Epithelial cell of prostate (primary cell): ENCODE measurements around the gene ANKRD17.
"Not testable (repeated sequence)": the region's sequence is repeated elsewhere in the genome, so short reads cannot be mapped to it uniquely, and the experiment has no call there.

ENCODE experiments used
- DNase-seq: peaks from one replicate; pipeline ENCODE4 v3.0.0-alpha.2; 2011; ENCODE audit warnings: low read depth, low spot score
- H3K27ac ChIP-seq: fragments of 450-650 bp; 2 replicates; pipeline ENCODE4 v1.5.1; 2017; ENCODE audit warnings: mild to moderate bottlenecking

The ANKRD17 gene

DNA sequence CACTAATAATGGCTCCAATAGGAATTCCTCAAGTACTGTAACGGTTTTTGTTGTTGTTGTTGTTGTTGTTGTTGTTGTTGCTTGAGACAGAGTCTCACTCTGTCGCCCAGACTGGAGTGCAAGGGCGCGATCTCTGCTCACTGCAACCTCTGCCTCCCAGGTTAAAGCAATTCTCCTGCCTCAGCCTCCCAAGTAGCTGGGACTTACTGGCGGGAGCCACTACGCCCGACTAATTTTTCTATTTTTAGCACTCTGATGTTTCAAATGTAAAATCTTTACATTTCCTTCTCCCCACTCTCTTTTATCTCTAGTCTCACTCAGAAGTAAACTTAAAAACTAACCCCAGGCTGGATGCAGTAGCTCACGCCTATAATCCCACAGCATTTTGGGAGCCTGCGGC is 8.0 kb downstream of the ANKRD17 start:
- H3K27ac ChIP-seq, result no peak overlapping the region
- DNase-seq, result no peak

DNA sequence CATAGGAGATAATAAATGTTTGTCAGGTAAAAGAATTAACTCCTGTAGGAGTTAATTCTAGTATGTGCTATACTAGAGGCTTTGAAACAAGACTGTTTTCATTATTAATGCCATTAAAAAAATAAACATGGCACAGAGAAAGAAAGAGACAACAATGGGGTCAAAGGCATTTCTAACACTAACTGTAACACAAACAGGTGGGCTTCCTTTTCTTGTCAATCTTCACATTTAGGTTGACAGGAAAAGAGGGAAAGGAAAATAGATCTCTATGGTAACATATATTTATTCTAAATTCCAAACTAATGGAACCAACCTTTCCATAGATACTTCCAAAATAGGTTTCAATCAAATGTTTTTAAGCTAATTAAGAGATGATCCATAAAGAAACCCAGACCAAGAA is 9.8 kb downstream of the ANKRD17 start:
- DNase-seq, result no peak
- H3K27ac ChIP-seq, result no peak overlapping the region

DNA sequence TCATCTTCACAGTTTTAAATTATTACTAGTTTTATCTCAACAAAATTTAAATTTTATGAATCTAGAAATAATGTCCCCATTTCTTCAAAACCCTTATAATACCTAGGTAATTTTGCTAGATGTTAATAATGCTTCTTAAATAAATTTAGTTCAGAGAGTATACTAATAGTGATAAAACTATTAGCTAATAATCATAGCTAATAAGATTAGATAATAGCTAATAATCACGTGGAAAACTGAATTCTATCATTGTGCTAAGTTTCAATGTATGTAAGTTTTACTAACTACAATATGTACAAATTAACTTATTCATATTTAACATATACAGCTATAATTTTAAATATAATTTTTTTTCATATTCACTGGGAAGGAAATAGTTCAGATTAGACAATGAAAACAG is 10.2 kb downstream of the ANKRD17 start:
- DNase-seq, result no peak
- H3K27ac ChIP-seq, result no peak overlapping the region

DNA sequence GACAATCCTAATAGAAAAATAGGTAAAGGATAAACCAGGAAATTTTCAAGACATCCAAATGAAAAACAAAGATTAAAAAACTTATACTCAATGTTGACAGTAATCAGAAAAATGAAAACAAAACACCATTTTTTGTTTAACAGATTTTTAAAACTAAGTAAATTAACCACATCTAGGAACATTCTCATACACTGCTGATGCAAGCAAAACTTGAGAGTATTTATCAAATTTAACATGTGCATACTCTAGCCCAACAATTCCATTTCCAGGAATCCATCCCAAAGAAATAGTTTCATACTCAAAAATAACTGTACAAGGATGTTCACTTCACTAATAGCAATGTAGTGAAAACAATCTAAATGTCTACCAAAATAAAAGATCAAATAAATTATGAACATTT is 11.5 kb downstream of the ANKRD17 start:
- no peak for DNase-seq
- H3K27ac ChIP-seq, result no peak overlapping the region

DNA sequence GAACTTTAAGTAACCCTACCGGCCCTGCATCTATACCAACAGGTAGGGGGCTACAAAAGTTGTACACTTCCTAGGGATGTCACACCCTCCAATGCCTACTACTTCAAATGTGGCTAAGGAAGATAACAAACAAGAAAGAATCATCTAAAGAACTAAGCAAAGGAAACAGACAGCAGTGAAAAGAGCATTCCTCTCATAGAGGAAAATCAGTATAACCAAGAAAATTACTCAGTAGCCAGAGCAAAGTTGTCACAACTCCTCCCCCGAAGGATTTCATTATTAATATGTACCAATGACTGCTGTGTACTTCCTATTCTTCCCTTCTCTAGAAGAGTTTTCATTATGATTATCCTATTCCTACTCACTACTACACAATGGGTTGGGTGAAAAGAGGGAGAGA is 12.6 kb downstream of the ANKRD17 start:
- H3K27ac ChIP-seq, result no peak overlapping the region
- DNase-seq, result no peak

DNA sequence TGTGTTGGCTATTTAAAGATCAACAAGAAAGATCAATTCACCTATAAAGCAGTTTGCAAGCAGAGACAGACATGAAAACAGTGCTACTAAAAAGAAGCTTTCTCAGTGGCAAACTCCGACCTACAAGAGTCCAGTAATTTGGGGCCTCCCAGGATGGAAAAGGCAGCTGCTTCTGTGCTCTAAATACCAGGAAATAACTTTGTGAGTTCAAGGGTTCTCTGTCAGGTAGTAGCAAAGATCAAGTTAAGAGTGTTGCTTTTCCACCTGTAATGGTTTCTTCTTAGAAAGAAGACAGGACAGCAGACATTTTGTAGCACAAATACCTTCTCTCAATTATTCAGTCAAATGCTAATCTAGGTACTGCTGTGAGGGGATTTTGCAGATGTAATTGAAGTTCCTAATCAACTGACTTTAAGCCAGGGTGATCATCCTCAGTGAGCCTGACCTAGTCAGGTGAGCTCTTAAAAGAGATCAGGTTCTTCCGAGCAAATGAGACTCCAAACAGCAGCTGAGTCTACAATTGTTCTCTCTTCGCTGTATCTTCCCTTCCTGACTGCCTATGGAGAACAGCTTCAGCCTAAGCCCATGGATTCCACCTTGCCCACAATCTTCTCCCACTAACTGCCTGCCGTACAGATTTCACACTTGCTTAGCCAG is 13.5 kb downstream of the ANKRD17 start:
- no peak for DNase-seq
- H3K27ac ChIP-seq, result no peak overlapping the region

DNA sequence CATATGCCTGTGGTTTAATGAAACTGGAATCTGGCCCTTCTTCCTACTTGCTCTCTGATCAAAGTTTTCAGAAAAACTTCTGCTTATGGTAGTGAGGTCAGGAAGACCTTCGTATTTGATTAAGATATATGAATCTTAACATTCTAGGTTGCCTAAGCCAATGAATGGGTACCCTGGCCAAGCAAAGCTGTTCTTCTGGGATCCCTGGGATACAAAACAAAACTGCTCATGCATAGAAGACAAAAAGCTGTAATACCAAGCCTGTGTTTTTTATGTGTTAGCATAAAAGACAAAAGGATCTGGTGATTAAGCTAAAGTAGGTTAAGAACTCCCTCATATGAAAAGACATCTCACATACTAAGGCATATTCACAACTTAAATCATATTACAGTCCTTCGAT is 21.6 kb downstream of the ANKRD17 start:
- DNase-seq, result no peak
- H3K27ac ChIP-seq, result no peak overlapping the region

DNA sequence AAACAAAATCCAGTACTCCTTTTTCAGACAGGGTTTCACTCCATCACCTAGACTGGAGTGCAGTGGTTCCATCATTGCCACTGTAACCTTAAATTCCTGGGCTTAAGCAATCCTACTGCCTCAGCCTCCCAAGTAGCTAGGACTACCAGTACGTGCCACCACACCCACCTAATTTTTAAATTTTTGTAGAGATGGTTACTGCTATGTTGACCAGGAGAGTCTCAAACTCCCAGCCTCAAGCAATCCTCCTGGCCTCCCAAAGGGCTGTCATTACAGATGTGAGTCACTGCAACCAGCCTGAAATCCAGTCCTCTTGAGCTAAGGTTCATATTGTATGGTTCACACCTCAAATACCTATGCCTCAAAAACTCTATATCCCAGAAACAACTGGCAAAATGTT is 22.4 kb downstream of the ANKRD17 start:
- no peak for DNase-seq

DNA sequence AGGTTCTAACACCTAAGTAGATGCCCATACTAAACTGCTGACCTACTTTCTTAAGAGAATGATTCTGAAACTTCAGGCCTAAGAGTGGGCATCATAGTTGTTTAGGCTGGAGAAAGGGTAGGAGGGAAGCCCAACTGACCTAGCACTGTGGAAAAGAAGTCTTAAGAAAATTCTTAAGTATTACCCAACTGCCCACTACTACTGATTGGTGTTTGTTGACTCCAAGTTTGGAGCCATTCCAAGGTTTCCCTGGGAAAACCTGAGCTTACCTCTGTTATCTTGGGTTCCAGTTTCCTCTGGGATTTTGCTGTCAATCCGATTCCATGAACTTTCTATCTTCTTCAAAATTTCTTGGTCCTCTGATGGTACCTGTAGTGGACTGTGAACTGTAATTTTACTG is 23.9 kb downstream of the ANKRD17 start:
- no peak overlapping the region for H3K27ac ChIP-seq
- DNase-seq, result no peak

More for the DNA sequence above, 22.4 kb downstream of the ANKRD17 start:
- H3K27ac ChIP-seq, result no peak overlapping the region

DNA sequence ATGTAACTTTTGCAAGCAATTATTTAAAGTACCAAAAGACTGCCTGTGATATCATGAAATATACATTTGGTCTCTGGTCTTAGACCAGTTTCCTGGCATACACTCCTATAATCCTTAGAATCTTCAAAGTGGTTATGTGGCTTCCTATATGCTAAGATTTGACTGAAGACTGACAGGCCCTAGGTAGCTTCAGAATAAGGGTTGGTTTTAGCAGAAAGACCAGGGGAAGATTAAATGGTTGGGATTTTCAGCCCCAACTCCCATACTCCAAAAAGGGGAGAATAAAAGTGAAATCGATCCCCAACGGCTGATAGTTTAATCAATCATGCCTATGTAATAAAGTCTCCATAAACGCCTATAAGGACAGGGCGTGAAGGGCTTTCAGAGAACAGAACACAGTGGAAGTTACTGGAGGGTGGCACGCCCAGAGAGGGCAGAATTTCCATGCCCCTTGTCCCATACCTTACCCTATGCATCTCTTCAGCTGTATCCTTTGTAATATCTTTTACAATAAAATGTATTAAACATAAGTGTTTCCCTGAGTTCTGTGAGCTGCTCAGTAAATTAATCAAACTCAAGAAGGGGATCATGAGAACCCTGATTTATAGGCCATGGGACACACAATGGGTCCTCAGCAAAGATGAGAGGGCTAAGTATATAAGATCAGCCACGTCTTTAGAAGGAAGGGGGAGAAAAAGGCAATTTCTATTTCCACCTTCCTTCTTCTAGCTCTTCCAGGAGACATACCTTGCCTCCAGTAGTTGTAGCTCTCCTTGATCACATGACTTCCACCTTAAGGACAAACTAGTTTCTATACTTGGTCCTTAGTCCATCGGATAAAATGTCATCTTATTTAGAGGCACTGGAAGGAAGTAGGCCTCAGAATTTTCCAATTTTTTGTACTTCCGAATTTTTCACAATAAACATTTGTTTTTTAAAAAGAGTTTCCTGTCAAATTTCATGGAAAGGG is 26.8 kb downstream of the ANKRD17 start:
- H3K27ac ChIP-seq, result no peak overlapping the region
- DNase-seq, result no peak

DNA sequence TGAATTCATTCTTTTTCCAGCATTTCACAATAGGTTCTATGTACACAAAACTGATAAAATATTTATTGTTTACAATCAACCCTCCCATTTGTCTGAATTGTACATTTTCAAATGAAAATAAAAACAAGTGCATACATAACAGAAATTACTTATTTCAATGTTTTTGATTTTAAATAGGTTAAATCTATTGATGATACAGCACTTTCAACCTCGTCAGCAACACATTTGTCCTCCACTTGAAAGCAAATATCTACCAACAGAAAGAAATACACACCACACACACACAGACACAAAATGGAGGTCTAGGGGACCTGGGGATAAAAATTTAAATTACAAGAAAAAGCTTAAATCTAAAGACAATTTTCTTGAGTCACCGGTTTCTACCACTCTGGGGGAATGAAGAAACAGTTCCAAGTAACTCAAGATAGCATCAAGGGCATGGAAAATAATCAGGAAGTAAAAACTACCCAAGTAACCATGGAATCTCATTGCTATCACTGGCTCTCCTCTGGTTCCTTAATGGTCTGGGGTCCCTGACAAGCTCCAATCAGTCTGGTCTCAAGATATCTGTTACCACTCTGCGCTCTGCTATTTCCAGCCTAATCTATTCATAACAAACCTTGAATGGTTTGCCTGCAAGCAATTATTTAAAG is 27.6 kb downstream of the ANKRD17 start:
- H3K27ac ChIP-seq, result no peak overlapping the region
- no peak for DNase-seq

DNA sequence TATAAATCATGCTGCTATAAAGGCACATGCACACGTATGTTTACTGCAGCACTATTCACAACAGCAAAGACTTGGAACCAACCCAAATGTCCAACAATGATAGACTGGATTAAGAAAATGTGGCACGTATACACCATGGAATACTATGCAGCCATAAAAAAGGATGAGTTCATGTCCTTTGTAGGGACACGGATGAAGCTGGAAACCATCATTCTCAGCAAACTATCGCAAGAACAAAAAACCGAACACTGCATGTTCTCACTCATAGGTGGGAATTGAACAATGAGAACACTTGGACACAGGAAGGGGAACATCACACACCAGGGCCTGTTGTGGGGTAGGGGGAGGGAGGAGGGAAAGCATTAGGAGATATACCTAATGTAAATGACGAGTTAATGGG is 29.8 kb downstream of the ANKRD17 start:
- not testable (repeated sequence) for DNase-seq, H3K27ac ChIP-seq

DNA sequence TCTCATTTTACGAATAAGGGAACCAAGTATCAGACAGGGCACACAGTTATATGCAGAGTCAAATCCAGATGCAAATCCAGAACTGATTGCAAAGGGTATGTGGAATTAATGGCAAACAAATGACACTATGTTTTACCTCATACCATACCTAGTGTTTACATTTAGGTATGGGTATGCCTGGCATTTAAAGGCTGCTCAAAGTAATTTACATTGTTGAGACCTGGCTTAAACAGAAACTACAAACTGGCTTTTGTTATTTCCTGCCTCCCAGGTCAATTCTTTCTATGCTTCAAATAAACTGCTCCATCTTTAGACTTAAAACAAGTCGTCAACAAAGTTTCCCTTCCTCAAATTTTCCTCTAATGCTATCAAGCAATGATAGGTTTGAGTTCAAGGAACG is 33.7 kb downstream of the ANKRD17 start:
- peak overlapping the region; percentile 0 for H3K27ac ChIP-seq
- DNase-seq, result no peak

DNA sequence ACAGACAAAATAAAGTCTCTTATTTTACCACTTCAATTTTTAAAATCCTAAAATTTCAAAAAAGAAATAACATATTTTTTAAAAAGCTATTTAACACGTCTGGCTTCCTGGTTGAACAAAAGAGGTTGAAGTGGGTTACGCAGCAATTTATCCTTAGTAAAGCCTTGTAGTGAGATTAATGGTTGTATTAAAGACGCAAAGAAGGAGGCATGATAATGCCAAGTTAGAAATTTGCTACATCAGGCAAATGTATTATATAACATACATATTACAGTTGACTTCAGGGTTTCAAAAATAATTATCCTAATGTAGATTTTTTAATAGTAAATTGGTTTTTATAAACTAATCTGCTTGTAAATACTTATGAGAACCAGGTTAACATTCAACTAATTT is 35.3 kb downstream of the ANKRD17 start:
- DNase-seq, result no peak
- H3K27ac ChIP-seq, result peak overlapping the region; percentile 79

DNA sequence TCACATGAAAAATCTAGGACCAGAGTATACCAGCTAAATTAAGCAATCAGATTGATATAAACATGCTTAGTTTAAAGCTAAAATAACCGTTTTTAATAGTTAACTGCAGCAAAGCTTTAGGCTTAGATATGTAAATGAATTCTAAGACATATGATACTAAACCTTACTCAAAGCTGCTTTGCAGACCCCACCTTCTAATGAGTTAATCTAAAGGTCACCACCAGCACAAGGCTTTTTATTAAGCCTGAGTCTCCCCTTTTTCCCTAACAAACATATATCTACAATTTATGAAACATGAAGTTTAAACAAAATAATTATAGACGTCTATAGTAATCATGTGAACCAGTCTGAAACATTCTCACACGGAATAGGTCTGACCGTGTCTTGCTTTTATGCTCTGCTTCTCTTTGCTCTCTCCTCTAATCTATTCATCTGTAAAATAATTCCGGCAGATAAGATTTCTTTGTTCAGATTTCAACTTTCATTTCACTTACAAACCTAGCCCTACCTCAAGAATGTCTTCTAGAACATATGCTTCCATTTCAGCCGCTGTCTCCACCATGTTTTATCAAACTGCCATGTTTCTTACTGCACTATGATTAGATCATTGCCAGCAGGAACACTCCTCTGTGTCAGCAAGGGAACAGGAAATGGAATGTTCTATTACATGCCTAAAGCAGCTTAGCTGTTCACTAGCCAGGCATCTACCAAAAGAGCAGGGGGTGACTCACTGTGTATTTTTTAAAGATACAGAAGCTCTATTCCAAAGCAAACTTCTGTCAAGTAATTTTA is 35.9 kb downstream of the ANKRD17 start:
- DNase-seq, result peak; percentile 81
- peak overlapping the region; percentile 79 for H3K27ac ChIP-seq

DNA sequence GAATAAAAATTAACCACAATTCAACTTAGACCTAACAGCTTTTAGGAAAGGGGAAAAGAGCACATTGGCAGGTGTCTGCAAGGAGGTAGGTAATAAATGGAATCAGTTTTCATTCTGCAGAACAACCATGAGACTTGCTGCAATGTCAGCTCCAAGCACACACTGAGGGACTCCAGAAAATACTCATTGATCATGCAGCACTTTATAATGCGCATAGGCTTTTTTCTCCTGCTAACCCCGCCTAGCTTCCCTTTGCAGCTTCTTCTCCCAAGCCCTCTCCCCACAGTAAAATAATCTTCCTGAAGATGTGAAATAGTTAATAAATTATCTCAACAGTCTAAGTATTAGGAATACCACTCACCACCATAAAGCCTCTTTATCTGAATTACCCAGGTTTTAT is 36.9 kb downstream of the ANKRD17 start:
- no peak overlapping the region for H3K27ac ChIP-seq
- DNase-seq, result no peak

DNA sequence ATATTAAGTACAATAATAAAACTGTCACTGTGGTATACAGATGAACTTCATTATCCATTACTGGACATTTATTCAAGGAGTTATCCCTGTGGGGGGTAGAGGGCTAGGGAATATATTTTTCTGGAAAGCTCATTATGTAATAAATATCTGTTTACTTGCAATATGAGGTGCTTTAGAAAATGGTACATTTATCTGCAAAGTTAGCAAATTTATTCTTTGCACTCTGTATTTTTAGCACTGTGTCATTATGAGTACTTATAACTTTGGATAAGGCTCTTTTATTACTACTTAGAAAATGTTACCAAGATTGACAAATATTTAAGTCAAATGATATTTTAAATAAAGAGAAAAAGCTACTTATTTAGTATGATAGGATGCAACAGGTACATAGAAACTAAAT is 37.8 kb downstream of the ANKRD17 start:
- no peak for DNase-seq
- no peak overlapping the region for H3K27ac ChIP-seq

DNA sequence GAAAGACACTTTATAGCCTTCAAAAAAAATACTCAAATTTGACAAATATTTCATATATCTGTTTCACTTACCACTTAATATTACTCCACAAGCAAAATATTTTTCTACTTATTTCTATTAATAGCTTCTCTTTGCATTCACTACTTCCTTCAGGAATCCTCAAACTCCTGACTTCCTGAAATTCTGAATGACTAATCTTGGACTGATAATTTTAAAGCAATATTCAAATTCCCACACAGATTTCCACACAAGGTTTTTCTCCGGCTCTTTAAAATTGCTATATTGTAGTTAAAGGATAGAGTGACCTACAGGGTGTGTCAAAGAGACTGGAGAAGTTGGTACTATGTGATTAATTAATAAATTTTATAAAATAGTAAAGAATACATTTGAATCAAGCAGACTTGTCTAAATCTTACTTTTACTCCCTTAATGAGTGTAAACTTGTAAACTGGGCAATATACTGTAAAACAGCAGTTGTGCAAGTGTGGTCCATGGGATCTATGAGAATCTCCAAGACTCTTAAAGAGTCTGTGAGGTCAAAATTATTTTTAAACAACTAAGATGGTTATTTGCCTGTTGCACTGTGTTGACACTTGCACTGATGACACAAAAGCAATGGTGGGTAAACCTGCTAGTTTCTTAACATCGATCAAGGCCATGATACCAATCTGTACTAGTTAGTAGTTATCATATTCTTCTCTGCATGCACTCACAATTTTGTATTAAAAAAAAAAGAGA is 44.5 kb downstream of the ANKRD17 start:
- DNase-seq, result no peak
- peak overlapping the region; percentile 2 for H3K27ac ChIP-seq

DNA sequence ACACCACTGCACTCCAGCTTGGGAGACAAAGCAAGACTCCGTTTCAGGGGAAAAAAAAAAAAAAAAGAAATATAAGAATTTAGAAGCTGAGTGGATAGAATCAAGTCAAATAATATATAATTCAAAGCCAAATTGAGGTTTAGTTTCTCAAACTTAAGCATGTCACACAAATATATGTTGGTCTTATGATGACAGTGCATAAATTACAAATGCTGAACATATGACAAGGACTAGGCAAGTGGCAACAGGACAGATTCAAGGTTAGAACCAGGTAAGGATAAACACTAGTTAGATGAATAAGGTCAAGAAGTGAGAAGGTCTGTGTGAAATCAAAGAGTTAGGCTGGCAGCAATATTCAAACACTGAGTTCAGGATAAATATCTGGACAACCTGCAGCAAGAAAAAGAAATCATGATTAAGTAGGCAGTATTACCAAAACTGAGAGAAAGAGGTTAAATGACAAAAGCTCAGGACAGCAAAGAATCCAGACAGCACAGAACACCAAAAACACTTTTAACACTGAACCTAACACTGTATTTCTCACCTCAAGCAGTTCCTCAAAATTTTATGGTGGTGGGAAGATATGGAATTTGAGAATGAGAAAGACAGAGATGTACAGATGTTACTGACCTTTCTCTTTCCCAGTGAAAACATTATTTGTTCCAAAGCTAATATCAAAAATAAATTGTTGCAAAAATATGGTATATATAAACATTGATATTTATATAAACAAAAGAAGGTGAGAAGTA is 45.4 kb downstream of the ANKRD17 start:
- DNase-seq, result no peak
- H3K27ac ChIP-seq, result peak overlapping the region; percentile 2
